ENCODE results near the gene EGF. TPM values are rescaled to one million over a fixed set of nuclear protein-coding genes. Genes with fewer than 3 reads are reported as not detected.

EGF gene
- total RNA-seq, 2 experiments from 2014 or later = not detected

DNA sequence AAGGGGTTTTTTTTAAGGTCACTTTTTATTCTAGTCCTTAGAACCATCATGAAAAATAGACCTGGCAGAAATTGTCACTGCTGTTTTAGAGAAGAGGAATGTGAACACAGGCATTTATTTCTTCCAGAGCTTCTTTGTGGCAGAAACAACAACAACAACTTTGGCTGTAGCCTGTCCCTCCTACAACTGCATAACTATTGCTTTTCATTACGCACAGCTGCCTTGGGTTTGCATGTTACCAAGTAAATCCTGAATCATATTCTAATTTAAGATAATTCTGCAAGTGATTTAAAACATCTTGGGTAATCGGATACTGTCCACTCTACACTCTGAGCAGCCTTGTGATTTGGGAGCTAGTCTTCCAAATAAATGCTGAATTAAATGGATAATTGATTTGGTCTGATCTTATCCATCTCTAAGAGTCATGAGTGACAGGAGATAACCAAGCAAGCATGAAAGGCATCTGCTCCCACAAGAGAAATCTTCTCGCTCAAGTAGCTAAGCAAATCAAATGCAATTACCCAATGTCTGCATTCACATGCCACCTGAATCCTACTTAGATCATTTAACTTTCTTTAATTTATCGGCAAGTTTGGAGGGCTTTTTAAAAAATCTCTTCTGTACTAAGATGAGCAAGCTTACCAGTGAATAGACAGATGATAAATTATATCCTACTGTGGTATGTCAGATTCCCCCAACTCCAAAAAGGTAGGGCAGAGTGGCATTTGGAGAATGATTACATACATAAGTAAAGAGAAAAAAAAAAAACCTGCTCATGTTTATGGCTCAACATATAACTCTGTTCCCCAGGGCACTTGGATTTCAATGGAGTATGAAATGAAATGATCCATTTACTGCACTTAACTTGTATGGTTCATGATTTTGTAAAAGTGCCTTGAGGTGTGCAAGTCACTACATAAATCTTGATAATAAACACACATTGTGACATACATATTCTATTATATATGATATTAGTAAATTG, 73.6 kb downstream of the EGF start:
- H3K36me3 ChIP-seq (ENCODE audit: insufficient read depth, low read length) = no peaks in the 10 kb centered on the region
- ChIA-PET POLR2A (interaction anchor here (0.7 kb wide), 1 partner anchor 10 kb away, joined by 3 read pairs; no protein-coding TSS in a partner anchor), CTCF (ENCODE audit: unreplicated experiment) (no interaction called here)
- H3K4me2 ChIP-seq (ENCODE audit: low read length) = peak overlapping the region; percentile 32
- H2AFZ ChIP-seq (ENCODE audit: low read length) = peak overlapping the region; percentile 58; the same call in 1 of the 2 replicates
- intact Hi-C loops (cut with micrococcal nuclease; ENCODE audit: unreplicated experiment) = no loop called here
- no peak for TF ChIP-seq EZH2phosphoT487 (IDR thresholded peaks at IDR 0.05; ENCODE audit: borderline replicate concordance, low read depth, low read length)
- no peak for TF ChIP-seq CTCF (conservative IDR thresholded peaks at IDR 0.05; ENCODE audit: low read length)
- DNase-seq (ENCODE audit: low spot score) = peak; percentile 33
- no peak overlapping the region for H3K4me3 ChIP-seq (ENCODE audit: low read depth, low read length, poor library complexity, severe bottlenecking)
- H3K9me2 ChIP-seq (ENCODE audit: insufficient read depth, low read length) = no peaks in the 10 kb centered on the region
- H3K9me3 ChIP-seq (ENCODE audit: low read length) = no peaks in the 10 kb centered on the region
- H4K20me1 ChIP-seq (ENCODE audit: insufficient read depth, low read length) = no peaks in the 10 kb centered on the region
- peaks cover 57% of the 10 kb centered on the region for H3K4me1 ChIP-seq (ENCODE audit: insufficient read depth, low read length, poor library complexity, severe bottlenecking)
- H3K79me2 ChIP-seq (ENCODE audit: insufficient read depth, low read depth, low read length) = no peaks in the 10 kb centered on the region
- BruUV-seq (replicated peaks) = no TSS peak
- H3K27ac ChIP-seq (ENCODE audit: low read depth, low read length, poor library complexity, severe bottlenecking) = no peak overlapping the region

GRCh38 chr4:109989044-109989443, 76.4 kb downstream of the EGF start:
- Histone ChIP-seq H3K27ac (ENCODE audit: low read depth, low read length, poor library complexity, severe bottlenecking) (peak overlapping the region; percentile 97), H3K4me1 (ENCODE audit: insufficient read depth, low read length, poor library complexity, severe bottlenecking) (peaks cover 80% of the 10 kb centered on the region), H3K9me3 (ENCODE audit: low read length) (no peaks in the 10 kb centered on the region), H3K4me3 (ENCODE audit: low read depth, low read length, poor library complexity, severe bottlenecking) (no peak overlapping the region), H2AFZ (ENCODE audit: low read length) (peak overlapping the region; percentile 26; the same call in 1 of the 2 replicates), H3K4me2 (ENCODE audit: low read length) (peak overlapping the region; percentile 63; the same call in 1 of the 2 replicates), H4K20me1 (ENCODE audit: insufficient read depth, low read length) (no peaks in the 10 kb centered on the region), H3K36me3 (ENCODE audit: insufficient read depth, low read length) (no peaks in the 10 kb centered on the region), H3K79me2 (ENCODE audit: insufficient read depth, low read depth, low read length) (no peaks in the 10 kb centered on the region), H3K9me2 (ENCODE audit: insufficient read depth, low read length) (no peaks in the 10 kb centered on the region)
- TF ChIP-seq EZH2phosphoT487 (IDR thresholded peaks at IDR 0.05; ENCODE audit: borderline replicate concordance, low read depth, low read length) (no peak), CTCF (conservative IDR thresholded peaks at IDR 0.05; ENCODE audit: low read length) (no peak)
- CTCF ChIA-PET (ENCODE audit: unreplicated experiment) = interaction anchor here (0.8 kb wide), 1 partner anchor 8 kb away, joined by 4 read pairs; no protein-coding TSS in a partner anchor
- POLR2A ChIA-PET = interaction anchor here (1.0 to 1.2 kb wide), 2 partner anchors 538 to 563 kb away, joined by 3 to 5 read pairs; no protein-coding TSS in a partner anchor
- DNase-seq (ENCODE audit: low spot score) = no peak
- intact Hi-C loops (cut with micrococcal nuclease; ENCODE audit: unreplicated experiment) = no loop called here
- BruUV-seq (replicated peaks) = no TSS peak

Data from OCI-LY7 (cell line).